Stimulated activated CD8-positive, alpha-beta memory T cell treated with anti-CD3 and anti-CD28 coated beads, Interleukin-12 subunit alpha, Interleukin-12 subunit beta, amount 100 ng/mL, for 24 hours (primary cell): ENCODE data around the gene KRTAP16-1.

Source experiments
- DNase-seq: peaks from one replicate; pipeline ENCODE4 v3.0.0-alpha.2; 2020; ENCODE audit errors: extremely low read depth

KRTAP16-1 gene

GRCh38 chr17:41329279-41329948 lies 20.3 kb upstream of the KRTAP16-1 start:
- DNase-seq = no peak

- DNase-seq = no peak
Observed at GRCh38 chr17:41328207-41328606, 19.1 kb upstream of the KRTAP16-1 start.

- no peak for DNase-seq
Observed at GRCh38 chr17:41327411-41328120, 18.5 kb upstream of the KRTAP16-1 start.

- DNase-seq = no peak
Observed at GRCh38 chr17:41326173-41327145, 17.4 kb upstream of the KRTAP16-1 start.

- DNase-seq = no peak
Observed at GRCh38 chr17:41325611-41326010, 16.5 kb upstream of the KRTAP16-1 start.

- no peak for DNase-seq
Observed at GRCh38 chr17:41325126-41325525, 16.0 kb upstream of the KRTAP16-1 start.

- no peak for DNase-seq
Observed at GRCh38 chr17:41324180-41325075, 15.3 kb upstream of the KRTAP16-1 start.

- no peak for DNase-seq
Observed at GRCh38 chr17:41322903-41323895, 14.1 kb upstream of the KRTAP16-1 start.

GRCh38 chr17:41322094-41322902 lies 13.2 kb upstream of the KRTAP16-1 start:
- DNase-seq = no peak

- no peak for DNase-seq
Observed at GRCh38 chr17:41318231-41318630, 9.1 kb upstream of the KRTAP16-1 start.

- DNase-seq = no peak
Observed at GRCh38 chr17:41315814-41316445, 6.8 kb upstream of the KRTAP16-1 start.

GRCh38 chr17:41315204-41315794 lies 6.2 kb upstream of the KRTAP16-1 start, which contains the start of gene KRTAP17-1:
TSS of gene KRTAP17-1 (minus strand) at chr17:41315710. CDS start at chr17:41315650, 60 bp downstream.
- no peak for DNase-seq

GRCh38 chr17:41311111-41311510 lies 2.0 kb upstream of the KRTAP16-1 start:
- no peak for DNase-seq

GRCh38 chr17:41308251-41308917 lies 725 bp downstream of the KRTAP16-1 start:
- no peak for DNase-seq

- DNase-seq = no peak
Observed at GRCh38 chr17:41307647-41308046, 1.5 kb downstream of the KRTAP16-1 start.

- no peak for DNase-seq
Observed at GRCh38 chr17:41304091-41304490, 5.0 kb downstream of the KRTAP16-1 start.

- no peak for DNase-seq
Observed at GRCh38 chr17:41302981-41303380, 6.1 kb downstream of the KRTAP16-1 start.
